ENCODE data around the gene MMP20.

MMP20 gene

GRCh38 chr11:102591160-102591718 lies 33.9 kb downstream of the MMP20 start:
- DNase-seq (ENCODE audit: low spot score) = no peak

DNA sequence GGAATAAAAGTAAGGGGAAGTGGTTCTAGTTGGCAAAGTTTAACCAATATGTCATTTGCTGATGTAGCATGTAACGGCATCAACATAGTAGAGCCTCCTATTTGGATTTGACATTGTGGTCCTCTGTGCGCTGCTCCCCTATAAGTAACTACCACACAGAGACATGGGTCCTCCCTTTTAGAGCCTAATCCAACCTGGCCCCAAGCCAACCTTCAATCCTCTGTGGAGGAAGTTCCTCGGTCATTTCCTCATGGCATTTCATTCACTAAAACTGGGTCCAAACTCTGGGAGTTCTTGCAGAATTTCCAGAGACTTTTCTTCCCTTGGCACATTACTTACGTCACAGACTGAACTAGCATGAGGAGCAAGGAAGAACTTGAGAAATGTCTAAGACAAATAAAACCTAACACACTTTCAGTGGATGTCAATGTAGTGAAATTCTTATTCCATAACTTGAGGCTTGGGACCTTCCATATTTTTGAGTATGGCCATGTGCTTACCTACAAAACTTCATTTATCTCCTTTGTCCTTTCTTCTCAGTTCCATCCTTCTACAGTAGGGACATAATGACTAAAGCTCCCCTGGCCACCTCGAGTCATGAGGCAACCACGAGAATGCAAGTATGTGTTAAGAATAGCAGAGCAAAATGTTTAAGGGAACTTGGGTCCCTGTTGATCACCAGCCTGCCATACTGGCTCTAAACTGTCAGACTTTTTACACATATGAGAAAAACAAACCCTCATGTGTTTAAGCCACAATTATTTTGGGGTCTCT lies 34.7 kb downstream of the MMP20 start:
- DNase-seq (ENCODE audit: low spot score) = no peak

DNA sequence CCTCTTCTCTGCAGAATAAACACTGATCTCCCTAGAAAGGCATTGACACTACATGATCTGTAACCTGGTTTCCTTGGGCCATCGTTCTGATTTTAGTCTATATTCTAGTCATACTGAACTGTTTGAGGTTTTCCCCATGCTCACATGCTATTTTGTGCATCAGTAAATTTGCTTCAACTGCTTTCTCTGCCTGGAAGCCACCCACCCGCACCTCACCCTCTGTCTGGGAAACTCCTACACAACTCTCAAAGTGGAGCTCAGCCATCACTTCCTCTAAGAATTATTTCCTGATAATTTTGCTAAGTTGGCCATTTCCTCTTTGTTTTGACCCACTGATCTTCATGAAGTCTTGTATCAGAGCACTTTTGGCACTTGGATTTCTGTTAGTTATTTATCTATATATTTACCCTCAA lies 36.1 kb downstream of the MMP20 start:
- no peak for DNase-seq (ENCODE audit: low spot score)

GRCh38 chr11:102587722-102588121 lies 37.4 kb downstream of the MMP20 start:
- DNase-seq (ENCODE audit: low spot score) = no peak

DNA sequence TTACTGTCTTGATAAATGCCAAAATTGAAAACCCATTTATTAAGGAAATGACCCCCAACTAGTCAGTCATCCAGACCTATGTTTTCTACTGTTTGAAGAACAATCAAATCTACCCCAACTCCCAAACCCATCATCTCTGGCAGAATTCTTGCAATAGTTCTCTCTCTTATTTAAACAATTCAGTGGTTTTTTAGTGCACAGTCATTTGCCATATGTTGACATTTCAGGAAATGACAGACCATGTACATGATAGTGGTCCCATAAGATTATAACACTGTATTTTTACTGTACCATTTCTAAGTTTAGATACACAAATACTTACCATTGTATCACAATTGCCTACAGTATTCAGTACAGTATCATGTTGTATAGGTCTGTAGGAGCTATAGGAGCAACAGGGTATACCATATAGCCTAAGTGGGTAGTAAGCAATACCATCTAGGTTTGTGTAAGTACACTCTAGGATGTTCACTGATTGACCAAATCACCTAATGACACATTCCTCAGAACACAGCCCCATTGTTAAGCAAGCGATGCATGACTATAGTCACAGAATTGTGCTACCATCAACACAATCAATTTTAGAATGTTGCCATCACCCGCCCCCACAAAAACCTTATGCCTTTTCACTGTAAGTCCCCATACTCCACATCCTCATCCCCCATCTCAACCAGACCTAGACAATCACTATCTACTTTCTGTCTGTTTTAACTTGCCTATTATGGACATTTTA lies 41.8 kb downstream of the MMP20 start:
- no peak for DNase-seq (ENCODE audit: low spot score)

GRCh38 chr11:102582140-102582539 lies 43.0 kb downstream of the MMP20 start:
- DNase-seq (ENCODE audit: low spot score) = no peak

- DNase-seq (ENCODE audit: low spot score) = no peak
These were observed 44.1 kb downstream of the MMP20 start for GRCh38 chr11:102581066-102581465.

DNA sequence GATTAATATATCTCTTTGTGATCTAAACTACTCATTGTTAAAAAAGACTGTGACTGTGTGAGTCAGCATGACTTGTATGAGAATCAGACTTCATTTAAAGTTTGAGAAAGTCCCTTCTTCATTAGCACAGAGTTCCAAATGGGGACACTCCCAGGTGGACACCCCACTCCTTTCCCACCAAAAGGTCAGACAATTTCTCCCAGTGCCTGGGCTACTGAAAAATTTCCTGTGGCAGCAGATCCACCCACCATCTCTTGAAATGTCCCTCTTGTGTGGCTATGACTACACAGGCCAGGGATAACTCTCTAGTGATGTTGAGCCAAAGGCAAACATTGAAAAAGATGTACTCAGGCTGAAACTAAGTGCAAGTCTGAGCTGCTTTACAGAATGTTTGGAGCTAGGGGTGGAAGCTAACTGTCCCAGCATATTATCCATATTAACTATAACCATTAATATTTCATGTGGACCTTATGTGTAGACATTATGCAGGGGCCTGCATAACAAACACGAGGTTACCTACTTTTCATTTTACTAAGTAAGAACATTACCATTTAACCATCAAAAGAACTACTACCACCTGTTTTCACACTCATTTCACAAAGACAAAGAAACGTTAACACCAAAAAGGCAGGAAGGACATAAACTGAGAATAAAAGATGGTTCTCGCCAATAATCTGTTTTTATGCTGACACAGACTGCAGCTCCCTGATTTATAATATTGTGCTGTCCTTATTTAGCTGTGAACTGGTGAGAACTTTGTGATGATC lies 44.8 kb downstream of the MMP20 start:
- no peak for DNase-seq (ENCODE audit: low spot score)

DNA sequence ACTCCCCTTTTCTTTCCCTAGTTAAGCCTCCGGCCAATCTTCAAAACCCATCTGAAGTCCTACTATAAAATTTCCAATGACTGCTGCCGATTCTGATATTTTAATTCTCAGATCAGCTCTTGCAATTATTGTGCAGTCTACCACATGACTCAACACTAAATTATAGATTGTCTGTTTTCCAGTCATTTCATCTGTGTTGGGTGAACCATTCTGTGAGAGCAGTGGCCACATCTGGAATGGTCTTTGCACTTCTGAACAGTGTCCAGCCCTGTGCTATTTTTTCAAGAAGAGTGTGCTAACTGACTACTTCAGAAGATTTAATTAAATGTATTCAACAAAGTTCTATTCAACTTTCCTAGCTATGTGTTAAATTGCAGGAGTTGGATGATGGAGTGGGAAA lies 47.4 kb downstream of the MMP20 start:
- no peak for DNase-seq (ENCODE audit: low spot score)

DNA sequence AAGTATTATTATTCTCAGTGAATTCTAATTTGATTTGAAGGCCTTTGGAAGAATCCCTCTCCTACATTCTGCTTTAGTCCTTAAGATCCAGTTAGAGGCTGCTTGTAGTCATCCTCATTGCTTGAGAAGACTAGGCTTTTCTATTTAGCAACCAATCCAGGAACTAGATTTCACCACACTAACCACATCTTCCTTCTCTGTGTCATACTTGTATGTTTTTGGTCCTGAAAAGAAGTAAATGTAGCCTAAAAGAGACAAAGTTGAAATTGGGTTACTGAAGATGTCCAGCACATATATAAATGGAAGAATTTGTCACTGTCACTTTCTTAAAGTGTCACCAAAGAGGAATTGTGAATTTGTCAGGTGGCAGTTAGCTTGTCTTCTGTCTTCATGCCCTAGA lies 48.0 kb downstream of the MMP20 start:
- peak; percentile 19 for DNase-seq (ENCODE audit: low spot score)

GRCh38 chr11:102576350-102576749 lies 48.8 kb downstream of the MMP20 start:
- no peak for DNase-seq (ENCODE audit: low spot score)

- no peak for DNase-seq (ENCODE audit: low spot score)
These were observed 50.1 kb downstream of the MMP20 start for GRCh38 chr11:102575012-102575411.

DNA sequence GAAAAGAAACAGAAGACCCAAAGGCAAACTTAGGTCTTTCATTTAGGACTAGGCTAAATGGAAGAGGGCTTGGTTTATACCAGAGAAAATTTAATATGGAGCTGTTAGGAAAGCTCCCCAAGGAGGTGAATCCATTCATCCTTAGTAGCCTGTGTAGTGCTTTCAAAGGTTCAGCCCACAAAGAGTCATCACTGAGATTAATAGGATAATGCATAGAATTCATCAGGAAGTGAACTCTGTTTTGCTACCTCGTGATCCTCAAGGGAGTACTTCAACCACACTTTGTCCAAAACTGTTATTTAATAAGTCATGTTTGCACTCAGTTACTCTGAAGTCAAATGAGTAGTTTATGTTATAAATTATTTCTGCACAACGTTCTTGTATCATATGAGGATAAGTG lies 51.3 kb downstream of the MMP20 start:
- DNase-seq (ENCODE audit: low spot score) = peak; percentile 6

- DNase-seq (ENCODE audit: low spot score) = no peak
These were observed 52.4 kb downstream of the MMP20 start for GRCh38 chr11:102572554-102573220.

- no peak for DNase-seq (ENCODE audit: low spot score)
These were observed 56.3 kb downstream of the MMP20 start for GRCh38 chr11:102568851-102569250.

GRCh38 chr11:102566112-102566511 lies 59.0 kb downstream of the MMP20 start:
- DNase-seq (ENCODE audit: low spot score) = no peak

GRCh38 chr11:102564110-102564509 lies 61.0 kb downstream of the MMP20 start:
- peak; percentile 65 for DNase-seq (ENCODE audit: low spot score)

GRCh38 chr11:102561636-102562035 lies 63.5 kb downstream of the MMP20 start:
- no peak for DNase-seq (ENCODE audit: low spot score)

DNA sequence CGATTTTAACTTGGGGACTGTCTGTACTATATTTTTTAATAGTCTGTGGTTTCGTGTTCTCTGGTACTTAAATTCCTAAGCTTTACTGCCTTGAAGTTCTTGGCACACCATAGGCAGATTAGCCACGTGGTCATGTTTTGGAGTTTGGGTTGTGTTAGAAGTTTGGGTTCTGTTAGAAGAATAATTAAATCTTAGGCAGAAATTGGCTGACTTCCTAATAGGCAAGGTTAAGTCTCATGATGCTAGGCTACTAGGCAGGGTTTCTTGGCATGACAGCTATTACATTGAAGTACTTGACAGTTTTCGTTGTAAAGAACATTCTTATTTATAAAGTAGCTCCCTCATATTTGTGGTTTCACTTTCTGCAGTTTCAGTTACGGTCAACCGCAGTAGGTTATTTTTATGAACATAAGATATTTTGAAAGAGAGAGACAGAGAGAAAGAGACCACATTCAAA lies 64.5 kb downstream of the MMP20 start:
- DNase-seq (ENCODE audit: low spot score) = peak; percentile 71

DNA sequence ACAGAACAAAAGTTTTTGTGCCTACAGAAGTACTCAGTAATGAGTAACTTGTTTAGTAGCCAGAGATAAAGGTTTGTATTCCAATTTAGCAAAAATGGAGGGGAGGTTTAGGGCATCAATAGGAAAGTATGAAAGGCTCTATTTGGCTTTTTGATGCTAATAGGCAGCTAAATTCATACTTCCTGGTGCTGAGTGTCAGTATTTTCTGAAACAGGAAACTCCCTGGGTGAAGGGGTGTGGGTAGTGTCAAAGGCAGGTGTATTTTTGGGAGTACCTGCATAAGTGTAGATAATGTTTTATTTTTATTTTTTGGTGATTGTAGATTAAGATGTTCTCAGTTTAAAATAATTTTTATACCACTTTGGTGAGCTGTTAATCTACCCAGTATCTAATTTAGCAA lies 65.3 kb downstream of the MMP20 start:
- DNase-seq (ENCODE audit: low spot score) = no peak

DNA sequence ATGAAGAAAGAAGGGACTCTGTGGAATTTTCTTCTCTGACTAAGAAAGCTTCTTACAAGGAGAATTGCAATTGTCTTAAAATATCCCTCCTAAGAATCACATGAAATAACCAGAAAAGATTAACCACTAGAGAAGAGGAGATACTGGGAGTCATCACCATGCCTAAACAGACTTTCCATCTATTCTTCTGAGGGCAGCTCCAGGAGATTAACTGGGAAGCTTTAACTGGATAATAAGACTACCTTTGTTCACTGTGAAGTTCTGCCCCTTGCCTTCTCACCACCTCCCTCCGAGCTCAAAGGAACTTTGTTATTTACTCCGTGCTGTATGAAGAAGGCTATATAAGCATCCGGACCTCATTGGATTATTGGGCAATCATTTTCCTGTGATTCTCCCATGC lies 70.0 kb downstream of the MMP20 start:
- no peak for DNase-seq (ENCODE audit: low spot score)

GRCh38 chr11:102553835-102554282 lies 71.3 kb downstream of the MMP20 start:
- no peak for DNase-seq (ENCODE audit: low spot score)
